ENCODE measurements around the gene TMEM101. TPM values are rescaled to one million over a fixed set of nuclear protein-coding genes. Genes with fewer than 3 reads are reported as not detected.
"Not testable (repeated sequence)": the region's sequence is repeated elsewhere in the genome, so short reads cannot be mapped to it uniquely, and the experiment has no call there.

The TMEM101 gene
- total and polyA plus RNA-seq, 2 donors (not counting 1 experiment from before 2014, with no cell fraction given) = 16.3 to 25.3 TPM

- Mint-ChIP-seq H3K9me3 (ENCODE audit: insufficient read depth) (no peaks in the 10 kb centered on the region), H3K27me3 (no peaks in the 10 kb centered on the region), H3K4me3 (no peak overlapping the region), H3K4me1 (no peaks in the 10 kb centered on the region), H3K27ac (no peak overlapping the region)
- H4K20me1 ChIP-seq (ENCODE audit: control insufficient read depth, insufficient read depth, low read length, poor library complexity, severe bottlenecking) = no peaks in the 10 kb centered on the region
- no peaks in the 10 kb centered on the region for H3K9me3 ChIP-seq (ENCODE audit: control extremely low read depth in 1 of 3, control insufficient read depth in 2 of 3, insufficient read depth in 1 of 3, low read length in 2 of 3)
- CTCF ChIA-PET = interaction anchor here (0.5 kb wide), 1 partner anchor 27 kb away, joined by 5 read pairs; no protein-coding TSS in a partner anchor
- H2AFZ ChIP-seq (ENCODE audit: insufficient read depth, low read depth, low read length, poor library complexity, severe bottlenecking) = no peak overlapping the region
- no peaks in the 10 kb centered on the region for H3K36me3 ChIP-seq (replicated peaks in 1 of 2; ENCODE audit: control extremely low read depth in 1 of 2, control insufficient read depth in 1 of 2, extremely low read depth in 1 of 2, insufficient read depth in 2 of 2, low read length in 1 of 2)
- no peaks in the 10 kb centered on the region for H3K4me1 ChIP-seq (ENCODE audit: control insufficient read depth in 2 of 2, insufficient read depth in 2 of 2, low read length in 2 of 2)
- no peaks in the 10 kb centered on the region for H3K27me3 ChIP-seq (replicated peaks in 1 of 4; ENCODE audit: control extremely low read depth in 1 of 4, control insufficient read depth in 3 of 4, insufficient read depth in 4 of 4, low read length in 3 of 4)
- no peak for DNase-seq
- intact Hi-C loops (cut with micrococcal nuclease) = no loop called here
- POLR2A ChIA-PET = no interaction called here
- no peak overlapping the region for H3K4me3 ChIP-seq (ENCODE audit: control extremely low read depth in 1 of 5, extremely low read depth in 1 of 5, insufficient read depth in 1 of 5, low read depth in 2 of 5, low read length in 4 of 5)
- WGBS (ENCODE audit: insufficient coverage) = 90% methylated on average over 2 of the region's 2 CpGs
- H3K4me2 ChIP-seq (replicated peaks; ENCODE audit: low read depth, low read length, poor library complexity, severe bottlenecking) = no peak overlapping the region
- no peak for TF ChIP-seq CTCF (IDR thresholded peaks at IDR 0.05)
- no peak for TF ChIP-seq EZH2 (IDR thresholded peaks at IDR 0.05; ENCODE audit: borderline replicate concordance, insufficient read depth, low read depth, low read length, poor library complexity, severe bottlenecking)
- no peak overlapping the region for H3K27ac ChIP-seq (ENCODE audit: low read length in 2 of 2)
- no peaks in the 10 kb centered on the region for H3K79me2 ChIP-seq (ENCODE audit: control insufficient read depth, insufficient read depth, low read length)
- no peak for ATAC-seq (ENCODE audit: low read depth)
- no peak overlapping the region for H3K9ac ChIP-seq (ENCODE audit: low read length)
These were observed 7.5 kb upstream of the TMEM101 start for GRCh38 chr17:44022246-44022645.

GRCh38 chr17:44021227-44021626, 6.5 kb upstream of the TMEM101 start:
- H3K9me3 Mint-ChIP-seq (ENCODE audit: insufficient read depth); H4K20me1 ChIP-seq (ENCODE audit: control insufficient read depth, insufficient read depth, low read length, poor library complexity, severe bottlenecking); ATAC-seq (ENCODE audit: low read depth); H2AFZ ChIP-seq (ENCODE audit: insufficient read depth, low read depth, low read length, poor library complexity, severe bottlenecking); H3K4me1 ChIP-seq (ENCODE audit: control insufficient read depth in 2 of 2, insufficient read depth in 2 of 2, low read length in 2 of 2); H3K27me3 Mint-ChIP-seq; H3K4me2 ChIP-seq (replicated peaks; ENCODE audit: low read depth, low read length, poor library complexity, severe bottlenecking); H3K9ac ChIP-seq (ENCODE audit: low read length); intact Hi-C loops (cut with micrococcal nuclease); DNase-seq; H3K27me3 ChIP-seq (replicated peaks in 1 of 4; ENCODE audit: control extremely low read depth in 1 of 4, control insufficient read depth in 3 of 4, insufficient read depth in 4 of 4, low read length in 3 of 4); H3K79me2 ChIP-seq (ENCODE audit: control insufficient read depth, insufficient read depth, low read length); H3K4me3 ChIP-seq (ENCODE audit: control extremely low read depth in 1 of 5, extremely low read depth in 1 of 5, insufficient read depth in 1 of 5, low read depth in 2 of 5, low read length in 4 of 5); CTCF ChIA-PET; H3K9me3 ChIP-seq (ENCODE audit: control extremely low read depth in 1 of 3, control insufficient read depth in 2 of 3, insufficient read depth in 1 of 3, low read length in 2 of 3); POLR2A ChIA-PET; H3K27ac ChIP-seq (ENCODE audit: low read length in 2 of 2); H3K36me3 ChIP-seq (replicated peaks in 1 of 2; ENCODE audit: control extremely low read depth in 1 of 2, control insufficient read depth in 1 of 2, extremely low read depth in 1 of 2, insufficient read depth in 2 of 2, low read length in 1 of 2); H3K4me3 Mint-ChIP-seq; H3K4me1 Mint-ChIP-seq; H3K27ac Mint-ChIP-seq: not testable (repeated sequence)
- 98% methylated on average over 4 of the region's 7 CpGs for WGBS (ENCODE audit: insufficient coverage)

Data from B cell (primary cell).